Dermis blood vessel endothelial cell (primary cell): ENCODE data around the gene TBXA2R. TPM values are rescaled to one million over a fixed set of nuclear protein-coding genes. Genes with fewer than 3 reads are reported as not detected.
A peak's percentile ranks its signal among the peaks of the same experiment; 100 is the strongest.

Source experiments
- DNase-seq: peaks from one replicate; pipeline ENCODE4 v3.0.0; 2010
- total RNA-seq: library from RNA; depleted of rRNA; stranded (reverse); fragments of >200 nt; gene quantifications from 2 replicates; pipeline ENCODE4 v1.2.3, GENCODE V29; 2014

The TBXA2R gene
- total RNA-seq, 1 donor from 2014 or later: 1.7 TPM

DNA sequence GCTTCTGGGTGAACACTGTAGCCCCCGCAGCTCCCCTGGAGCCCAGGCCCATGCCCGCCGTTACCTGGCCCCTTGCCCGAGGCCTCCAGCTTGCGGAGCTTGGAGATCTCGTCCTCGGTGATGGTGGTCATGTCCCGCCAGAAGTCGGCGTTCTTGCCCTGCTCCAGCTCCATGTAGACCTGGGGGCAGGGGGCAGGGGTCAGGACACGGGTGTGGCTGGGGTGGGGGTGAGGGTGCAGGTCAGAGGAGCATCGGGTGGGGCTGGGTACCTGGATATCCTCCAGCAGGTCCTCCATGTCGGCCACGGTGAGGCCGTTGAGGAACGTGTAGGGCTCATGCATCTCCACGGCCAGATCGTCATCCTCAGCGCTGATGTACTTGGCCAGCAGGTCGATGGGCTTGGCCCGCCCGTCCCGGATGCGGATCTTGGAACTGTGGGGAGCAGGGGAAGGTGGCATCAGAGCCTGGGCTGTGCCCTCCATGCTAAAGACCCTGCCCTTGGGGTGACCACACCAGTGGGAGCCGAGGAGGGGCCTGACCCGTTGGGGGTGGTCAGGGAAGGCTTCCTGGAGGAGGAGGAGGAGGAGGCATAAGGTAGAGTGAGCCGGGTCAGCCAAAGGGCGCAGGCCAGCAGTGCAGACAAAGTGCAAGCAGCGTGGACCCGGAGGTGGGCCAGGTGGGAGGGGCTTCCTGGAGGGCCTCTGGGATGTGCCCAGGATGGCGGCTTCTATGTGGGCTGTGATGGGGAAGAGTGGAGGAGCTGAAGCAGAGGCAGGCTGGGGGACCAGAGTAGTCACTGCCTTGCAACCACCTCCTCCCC is 12.3 kb upstream of the TBXA2R start:
- no peak for DNase-seq

DNA sequence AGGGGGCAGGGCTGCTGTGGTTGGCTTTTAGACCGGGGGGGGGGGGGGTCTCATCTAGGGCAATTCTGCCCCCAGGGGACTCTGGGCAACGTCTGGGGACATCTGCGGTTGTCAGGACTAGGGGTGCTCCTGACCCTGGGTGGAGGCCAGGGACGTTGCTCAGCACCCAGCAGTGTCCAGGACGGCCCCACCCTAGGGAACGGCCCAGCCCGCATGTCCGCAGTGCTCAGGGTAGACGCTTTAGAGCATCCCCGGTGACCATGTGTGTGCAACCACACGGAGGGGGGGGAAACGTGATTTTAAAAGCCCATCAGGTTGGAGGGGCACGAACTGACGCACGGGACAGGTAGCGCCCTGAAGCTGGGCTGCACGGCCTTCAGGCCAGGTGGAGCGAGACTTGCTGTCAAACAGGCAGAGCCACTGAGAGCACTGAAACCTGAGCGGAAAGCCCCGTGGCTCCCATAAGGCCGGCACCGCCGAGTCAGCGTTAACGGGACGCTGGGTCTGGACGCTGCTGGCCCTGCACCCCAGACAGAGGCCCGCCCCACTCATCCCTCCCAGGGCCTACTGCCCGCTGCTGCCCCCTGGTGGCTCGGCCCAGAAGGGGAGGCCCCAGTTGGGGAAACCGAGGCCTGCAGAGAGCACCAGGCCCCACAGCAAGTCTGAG is 11.6 kb upstream of the TBXA2R start:
- DNase-seq: peak; percentile 72

DNA sequence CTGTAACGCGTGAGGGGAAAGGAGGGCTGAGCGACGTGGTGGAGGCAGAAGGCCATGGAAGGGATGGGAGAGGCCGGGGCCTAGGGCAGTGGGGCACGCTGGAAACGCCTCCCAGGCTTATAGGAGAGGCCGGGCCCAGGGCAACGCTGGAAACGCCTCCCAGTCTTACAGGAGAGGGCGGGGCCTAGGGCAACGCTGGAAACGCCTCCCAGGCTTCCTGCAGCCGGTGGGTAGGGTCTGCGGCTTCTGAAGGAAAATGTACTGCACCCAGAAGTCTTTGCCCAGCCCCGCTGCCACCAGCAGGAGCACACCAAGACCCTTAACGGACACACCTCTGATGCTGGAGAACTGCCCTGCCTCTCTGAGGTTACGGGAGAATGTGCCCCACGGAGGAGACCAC is 10.8 kb upstream of the TBXA2R start:
- DNase-seq: no peak

DNA sequence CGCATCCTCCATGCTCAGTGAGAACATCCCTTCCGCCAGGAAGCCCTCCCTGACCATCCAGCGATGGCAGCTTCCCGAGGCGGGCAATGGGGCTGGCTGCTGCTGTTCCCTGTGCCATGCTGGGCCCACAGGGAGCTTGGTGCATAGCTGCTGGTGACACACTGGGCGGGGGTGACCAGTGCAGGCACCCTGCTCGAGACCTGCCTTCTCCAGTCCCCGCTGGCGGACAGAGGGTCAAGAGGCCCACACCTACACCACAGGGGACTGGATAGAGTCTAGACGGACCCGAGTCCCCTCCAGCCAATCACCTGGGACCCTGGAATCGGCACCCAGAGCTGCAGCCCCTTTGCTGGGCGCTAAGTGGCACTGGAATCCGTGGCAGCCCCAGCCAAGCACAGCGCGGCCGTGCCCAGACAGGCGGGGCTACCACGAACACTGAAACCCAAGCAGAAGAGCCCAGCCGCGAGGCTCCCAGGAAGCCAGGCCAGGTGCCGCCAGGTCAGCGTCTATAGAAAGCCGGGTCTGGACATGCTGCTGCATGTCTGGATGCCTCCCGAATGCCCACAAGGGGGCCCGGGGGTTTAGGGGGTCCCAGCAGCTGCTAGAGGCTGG is 9.0 kb upstream of the TBXA2R start:
- no peak for DNase-seq

DNA sequence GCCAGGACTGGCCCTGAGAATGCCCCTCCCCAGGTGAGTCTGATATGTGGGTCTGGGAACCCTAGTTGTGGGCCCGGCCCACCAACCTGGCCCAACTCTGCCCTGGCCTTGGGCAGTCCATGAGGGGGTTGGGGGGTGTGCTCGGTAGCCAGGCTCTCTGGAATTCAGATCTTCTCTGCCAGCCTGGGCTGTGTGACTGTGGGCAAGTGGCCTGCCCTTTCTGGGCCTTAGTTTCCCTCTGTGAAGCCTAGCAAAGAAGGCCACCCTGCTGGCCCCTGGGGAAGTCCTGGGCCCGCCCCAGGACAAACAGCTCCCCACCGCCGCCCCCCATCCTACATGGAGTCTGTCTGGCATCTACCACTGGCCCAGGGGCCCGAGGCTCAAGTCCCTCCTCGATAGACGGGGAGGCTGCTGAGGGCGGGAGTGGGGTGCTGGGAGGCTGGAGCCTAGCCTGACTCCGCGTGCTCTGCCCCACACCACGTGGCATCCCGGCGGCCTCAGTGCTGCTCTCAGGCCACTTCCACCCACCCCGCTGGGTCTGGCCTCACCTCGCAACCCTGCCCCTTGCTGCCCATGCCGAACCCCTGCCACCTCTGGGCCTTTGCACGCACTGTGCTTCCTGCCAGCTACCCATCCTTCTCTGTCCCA is 8.3 kb upstream of the TBXA2R start:
- no peak for DNase-seq

DNA sequence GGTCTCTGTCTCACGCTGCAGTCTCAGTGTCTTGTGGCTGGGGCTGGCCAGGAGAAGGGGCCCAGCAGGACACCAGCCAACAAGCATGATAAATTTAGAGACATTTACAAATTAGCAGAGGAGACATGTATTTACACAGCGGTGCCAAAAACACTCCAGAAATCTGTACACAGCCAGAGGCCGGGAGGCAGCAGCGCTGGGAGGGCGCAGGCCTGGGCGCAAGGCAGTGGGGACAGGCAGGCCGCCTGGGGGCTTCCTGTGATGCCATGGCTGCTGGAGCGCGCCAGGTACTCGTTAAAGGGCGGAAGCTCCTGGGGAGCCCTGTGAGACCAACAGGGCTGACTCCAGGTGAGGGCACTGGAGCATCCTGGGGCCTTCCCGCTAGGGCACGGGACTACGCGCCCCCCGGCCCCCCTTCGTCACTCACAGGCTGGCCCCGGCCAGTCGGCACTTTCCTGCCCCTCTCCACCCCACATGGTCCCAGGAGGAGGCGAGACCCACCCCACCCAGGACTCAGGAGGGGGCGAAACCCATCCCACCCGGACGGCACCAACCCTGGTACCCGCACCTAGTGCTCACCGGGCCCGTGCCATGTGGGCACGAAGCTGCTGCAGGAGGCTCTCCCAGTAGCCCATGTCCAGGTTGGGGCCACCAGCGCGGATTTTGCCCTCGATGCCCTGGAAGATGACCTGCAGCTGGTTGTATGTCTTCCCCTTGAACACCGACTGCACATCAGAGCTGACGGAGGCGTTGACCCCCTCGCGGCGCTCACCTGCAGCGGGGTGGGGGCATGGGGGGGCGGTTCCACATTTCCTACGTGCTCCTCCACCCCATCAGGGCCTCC is 7.4 kb upstream of the TBXA2R start:
- DNase-seq: no peak

DNA sequence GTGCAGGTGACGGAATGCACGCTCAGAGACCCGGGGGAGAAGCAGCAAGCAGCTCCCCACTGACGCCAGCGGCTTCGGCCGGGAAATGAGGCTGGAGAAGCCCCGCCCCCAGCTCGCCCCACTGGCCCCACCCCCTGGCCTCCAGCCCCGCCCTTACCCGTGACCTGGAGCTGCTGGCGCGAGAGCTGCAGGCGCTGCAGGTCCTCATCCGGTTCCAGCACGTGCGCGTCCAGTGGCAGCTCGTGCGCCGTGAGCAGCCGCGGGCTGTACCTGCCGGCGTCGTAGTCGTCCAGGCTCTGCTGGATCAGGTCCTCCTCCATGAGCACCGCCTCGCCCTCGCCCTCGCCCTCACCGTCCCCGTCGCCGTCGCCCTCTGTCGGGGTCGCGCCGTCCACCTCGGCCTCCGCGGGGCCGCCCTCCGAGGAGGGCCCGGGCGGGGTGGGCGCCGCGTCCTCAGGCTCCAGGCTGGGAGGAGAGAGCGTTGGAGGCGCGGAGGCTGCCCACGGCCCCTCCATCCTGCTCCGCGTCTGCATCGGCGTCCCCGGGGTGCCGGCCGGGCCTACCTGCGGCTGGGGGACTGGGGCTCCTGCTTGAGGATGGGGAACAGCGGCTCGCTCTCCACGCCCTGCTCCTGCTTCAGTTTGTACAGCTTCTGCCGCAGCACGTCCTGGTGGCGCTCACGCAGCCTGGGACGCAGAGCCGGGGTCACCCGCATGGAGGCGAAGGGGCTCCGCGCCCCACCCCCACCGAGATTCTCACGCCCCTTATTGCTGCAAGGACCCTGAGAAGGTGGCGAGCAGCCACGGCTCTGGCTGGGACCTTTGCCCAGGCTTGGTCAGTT is 6.4 kb upstream of the TBXA2R start:
- no peak for DNase-seq

DNA sequence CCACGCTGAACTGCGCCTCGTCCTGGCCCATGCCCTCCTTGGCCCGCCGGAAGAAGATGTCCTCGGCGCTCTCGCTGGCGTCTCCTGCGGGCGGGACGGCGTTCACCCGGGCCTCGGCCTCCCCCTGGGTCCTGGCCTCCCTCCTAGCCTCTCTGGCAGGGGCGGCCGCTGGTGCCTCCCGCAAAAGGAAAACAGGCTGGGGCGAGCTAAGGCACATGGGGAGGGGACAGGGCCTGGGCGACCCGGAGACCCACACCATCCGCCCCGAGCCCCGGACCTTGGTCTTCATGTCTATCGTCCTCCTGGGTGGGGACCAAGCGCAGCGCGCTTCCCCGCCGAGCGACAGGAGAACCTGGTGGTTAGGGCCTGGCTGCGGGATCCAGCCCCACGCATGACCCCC is 5.7 kb upstream of the TBXA2R start:
- no peak for DNase-seq

DNA sequence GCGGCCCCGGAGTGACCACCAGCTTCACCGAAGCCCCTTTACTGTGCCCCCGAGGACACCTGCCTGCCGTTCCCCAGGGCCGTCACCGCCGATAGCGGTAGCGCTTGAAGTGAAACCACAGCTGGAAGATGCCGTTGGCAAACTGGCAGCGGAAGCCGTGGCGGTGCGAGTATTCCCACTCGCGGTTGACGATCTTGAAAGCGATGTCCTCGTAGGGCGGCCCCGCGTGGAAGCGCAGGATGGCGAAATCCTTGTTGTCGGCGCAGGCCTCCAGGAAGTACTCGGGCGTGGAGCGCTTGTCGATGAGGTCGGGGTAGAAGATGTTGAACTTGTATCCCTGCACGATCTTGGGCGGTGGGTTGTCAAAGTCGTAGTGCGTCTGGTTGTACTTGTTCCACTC is 5.2 kb upstream of the TBXA2R start:
- DNase-seq: no peak

DNA sequence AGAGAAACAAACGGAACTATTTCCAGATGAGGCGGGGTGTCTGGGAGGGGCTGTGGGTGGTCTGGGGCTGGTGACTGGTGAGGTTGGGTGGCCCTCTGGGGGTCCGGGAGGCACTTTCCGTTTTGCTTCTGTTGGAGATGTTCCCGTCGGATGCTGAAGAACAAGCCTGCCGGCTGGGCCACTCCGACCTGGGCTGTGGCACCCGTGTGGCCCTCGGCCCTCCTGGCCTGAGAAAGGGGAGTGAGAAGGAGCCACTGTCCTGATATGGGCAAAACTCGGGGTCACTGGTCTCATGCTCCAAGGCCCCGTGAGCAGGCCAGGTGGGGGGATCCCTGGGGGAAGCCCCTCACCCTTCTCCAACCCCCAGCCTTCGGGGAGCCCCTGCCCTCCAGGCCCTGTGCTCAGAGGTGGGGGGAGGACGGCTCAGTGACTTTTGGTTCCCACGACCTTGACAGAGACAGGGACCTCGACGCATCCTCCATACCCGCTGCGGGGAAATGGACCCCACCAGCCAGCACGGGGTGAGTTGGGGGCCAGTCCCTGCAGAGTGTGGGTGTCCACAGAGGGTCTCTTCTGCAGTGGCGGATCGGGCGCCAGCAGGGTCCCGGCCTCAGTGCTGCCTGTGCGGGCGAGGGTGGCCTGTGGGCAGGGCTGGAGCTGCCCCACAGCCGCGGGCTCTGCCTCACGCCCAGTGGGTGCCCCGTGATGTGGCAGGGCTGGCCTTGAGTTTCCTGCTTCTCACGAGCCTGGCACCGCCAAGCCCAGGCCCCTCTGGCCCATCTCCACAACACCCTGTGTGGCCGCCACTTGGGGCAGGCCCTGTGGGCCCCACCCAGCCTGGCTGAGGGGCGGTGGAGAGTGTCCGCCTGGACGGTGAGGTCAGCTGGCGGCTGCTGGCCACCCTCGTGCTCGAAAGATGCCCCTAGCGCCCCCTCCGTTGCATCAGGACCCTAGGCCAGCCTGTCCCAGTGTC is 4.4 kb upstream of the TBXA2R start:
- no peak for DNase-seq

DNA sequence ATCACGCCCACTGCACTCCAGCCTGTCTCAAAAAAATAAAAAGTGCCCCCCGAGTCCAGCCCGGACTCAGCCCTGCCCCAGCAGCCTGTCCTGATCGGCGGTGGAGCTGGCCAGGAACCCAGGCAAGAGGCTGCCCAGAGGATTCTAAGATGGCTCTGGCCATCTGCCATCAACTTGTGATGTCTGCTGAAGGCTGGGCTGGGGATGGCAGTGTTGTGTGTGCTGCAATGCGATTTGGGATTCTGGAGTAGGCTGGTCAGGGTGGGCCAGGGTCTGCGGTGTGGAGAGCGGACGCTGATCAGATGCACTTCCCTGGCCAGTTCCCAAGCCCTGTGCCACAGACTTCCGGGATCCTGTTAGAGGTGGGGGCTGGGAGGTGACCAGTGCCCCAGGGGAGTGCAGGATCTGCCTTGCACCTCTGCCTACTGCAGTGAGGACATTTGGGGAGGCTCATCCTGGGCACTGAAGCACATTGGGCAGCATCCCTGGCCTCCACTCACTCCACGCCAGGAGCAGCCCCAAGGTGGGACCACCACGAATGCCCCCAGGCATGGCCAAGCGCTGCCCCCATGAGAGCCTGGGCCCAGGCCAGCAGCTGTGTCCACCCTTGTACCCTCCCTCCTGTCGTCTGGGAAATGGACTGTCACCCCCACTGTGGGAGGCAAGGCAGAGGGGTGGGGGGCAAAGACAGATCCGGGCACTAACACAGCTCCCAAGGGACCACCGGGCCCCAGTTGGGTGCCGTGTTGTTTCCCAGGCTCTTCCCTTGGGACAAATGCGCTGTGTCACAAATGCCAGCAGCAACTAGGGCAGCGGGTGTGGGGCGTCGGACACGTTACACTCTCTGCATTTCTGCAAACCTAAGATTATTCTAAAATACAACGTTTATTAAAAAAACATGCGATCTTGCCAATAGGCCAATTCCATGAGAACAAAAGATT is 3.4 kb upstream of the TBXA2R start:
- peak; percentile 31 for DNase-seq

DNA sequence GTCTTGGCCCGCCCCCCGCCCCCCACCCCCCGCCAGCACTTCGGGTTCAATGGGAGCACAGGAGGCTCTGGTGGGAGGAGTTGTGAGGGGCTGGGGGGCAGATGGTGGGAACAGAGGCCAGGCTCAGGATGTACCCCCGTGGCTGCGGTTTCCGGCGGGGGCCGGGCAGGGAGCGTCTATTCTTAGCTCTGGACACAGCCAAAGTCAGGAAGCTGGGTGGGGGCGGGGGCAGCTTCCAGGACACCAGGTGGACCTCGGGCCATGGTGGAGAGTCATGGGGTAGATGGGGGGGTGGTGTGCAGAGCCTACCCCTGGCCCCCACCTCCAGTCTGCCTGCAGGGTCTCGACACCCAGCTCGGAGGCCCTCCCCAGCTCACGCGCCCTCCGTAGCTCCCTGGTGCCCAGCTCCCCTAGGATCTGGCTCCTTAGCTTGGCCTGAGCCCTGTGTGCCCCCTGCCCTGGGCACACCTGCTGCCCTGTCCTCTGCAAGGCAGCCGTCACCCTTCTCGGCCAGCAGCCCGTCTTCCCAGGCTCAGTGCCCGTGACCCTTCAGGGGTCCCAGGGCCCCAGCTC is 2.2 kb upstream of the TBXA2R start:
- peak; percentile 66 for DNase-seq

DNA sequence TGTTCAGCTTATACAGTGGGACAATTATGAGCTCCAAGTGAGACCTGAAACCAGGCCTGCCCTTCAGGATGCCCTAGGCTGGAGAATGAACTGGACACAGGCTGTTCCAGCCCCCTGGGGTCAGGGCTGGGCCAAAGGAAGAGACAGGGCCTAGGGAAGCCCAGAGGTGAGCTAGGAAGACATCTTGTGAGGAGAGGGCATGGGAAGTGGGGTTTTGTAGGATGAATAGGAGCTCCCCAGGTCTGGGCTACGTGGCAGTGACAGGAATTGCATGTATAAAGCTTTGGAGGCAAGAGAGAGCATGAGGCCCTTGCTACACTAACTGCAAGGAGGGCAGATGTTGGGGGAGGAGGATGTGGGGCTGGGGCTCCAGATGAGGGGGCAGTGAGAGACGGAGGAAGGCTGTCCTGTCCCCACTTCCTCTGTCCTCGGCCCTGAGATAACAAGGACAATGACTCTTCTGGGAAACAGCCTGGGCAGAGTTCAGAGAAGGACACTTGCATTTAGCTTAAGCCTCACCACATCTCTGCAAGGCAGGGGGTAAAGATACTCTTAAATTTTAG is 1.5 kb upstream of the TBXA2R start:
- DNase-seq: no peak

DNA sequence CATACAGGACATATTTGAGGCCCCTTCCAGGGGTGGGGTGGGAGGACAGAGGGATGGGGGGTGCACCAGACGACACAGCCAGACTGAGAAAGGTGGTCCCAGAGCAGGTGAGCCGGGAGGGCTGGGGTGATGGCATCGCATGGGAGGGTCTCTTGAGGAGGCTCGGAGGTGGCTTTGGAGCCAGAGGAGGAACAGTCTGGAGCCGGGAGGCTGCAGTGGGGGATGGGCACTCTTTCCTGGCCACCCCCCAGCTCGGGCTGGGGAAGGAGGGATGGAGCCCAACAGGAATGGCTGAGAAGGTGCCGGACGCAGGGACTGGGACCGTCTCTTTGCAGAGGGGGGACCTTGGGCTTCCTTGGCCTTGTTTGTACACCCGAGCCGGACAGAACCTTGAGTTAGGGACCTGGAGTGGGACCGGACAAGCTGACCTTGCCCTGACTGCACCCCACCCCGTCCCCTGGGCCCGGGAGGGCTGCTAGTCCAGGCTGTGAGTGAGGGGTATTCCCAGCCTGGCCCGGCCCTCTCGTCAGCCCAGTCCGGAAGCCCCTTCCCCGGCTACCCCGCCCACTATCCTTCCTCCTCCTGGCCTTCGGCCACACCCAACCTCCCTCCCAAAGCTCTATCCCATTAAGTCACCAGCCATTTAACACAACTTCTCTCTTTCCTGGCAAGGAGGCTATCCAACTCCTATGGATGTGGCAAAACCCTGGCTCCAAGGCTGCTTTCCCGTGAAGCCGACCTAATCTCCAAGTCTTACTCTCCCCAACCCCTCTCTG is 816 bp upstream of the TBXA2R start:
- peak; percentile 46 for DNase-seq

DNA sequence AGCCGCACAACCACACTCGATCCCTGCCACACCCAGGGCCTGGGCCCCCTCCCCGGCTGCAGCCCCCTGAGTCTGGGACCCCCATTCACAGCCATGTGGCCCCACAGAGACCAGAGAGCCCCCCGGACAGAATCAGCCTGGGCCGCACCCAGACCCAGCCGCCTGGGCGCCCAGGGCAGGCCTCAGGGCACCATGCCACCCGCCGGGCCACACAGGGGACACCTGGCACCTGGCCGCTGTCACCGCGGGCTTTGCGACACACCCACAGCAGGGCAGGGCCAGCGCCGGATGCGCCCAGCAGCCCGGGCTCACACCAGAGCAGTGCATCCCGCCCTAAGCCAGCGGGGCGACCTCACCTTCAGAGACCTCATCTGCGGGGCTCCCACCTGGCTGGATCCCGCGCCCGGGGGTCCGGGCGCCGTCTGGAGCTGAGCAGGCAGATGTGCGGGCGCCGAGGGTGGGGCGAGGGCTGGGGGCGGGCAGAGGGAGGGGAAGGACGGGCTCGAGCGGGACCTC is 443 bp downstream of the TBXA2R start:
- no peak for DNase-seq

DNA sequence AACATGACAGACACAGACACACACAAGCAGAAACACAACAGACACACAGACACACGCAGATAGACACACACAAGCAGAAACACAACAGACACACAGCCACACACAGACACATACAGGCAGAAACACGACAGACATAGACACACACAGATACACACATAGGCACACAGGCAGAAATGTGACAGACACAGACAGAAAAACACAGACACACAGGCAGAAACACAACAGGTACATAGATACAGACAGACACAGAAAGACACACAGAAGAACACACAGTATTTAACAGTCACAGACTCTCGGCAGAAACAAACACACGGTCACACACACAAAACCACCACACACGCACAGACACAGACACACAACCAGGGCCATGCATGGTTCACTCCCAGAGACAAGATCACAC is 905 bp downstream of the TBXA2R start:
- no peak for DNase-seq

DNA sequence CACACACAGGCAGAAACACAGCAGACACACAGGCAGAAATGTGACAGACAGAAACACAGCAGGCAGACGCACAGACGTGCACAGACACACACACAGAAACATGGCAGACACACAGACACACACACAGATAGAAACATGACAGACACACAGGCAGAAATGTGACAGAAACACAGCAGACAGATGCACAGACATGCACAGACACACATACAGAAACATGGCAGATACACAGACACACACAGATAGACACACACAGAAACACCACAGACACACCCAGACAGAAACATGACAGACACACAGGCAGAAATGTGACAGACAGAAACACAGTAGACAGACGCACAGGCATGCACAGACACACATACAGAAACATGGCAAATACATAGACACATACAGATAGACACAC is 1.3 kb downstream of the TBXA2R start:
- no peak for DNase-seq
